NCI-H446 treated with DMSO at 0.1 percent for 48 hours (cell line): ENCODE measurements around the gene FAF2.
A peak's percentile ranks its signal among the peaks of the same experiment; 100 is the strongest.

Source experiments
- DNase-seq: peaks from one replicate; lab custom pipeline; 2025; lab: John Stamatoyannopoulos, UW

Gene FAF2

GRCh38 chr5:176530983-176531901 lies 83.1 kb downstream of the FAF2 start:
- no peak for DNase-seq

- DNase-seq: no peak
Observed at GRCh38 chr5:176531902-176532493, 83.8 kb downstream of the FAF2 start.

DNA sequence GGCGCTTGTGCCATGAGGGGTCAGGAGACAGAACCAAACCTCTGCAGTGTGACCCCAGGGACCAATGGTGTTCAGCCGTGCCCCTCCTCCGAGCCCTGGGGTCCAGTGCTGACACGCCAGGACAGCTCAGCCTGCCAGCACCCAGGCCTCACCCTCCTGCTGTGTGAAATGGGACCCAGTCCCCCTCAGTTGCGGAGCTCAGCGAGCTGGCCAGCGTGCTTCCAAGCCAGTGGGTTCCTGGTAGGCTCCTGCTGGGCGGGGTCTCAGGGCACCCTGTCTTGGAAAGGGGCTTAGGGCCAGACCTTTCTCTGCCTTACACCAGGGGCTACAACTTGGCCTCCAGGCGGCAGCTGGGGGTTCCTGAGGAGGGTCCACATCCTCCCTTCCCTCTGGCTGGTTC lies 84.6 kb downstream of the FAF2 start:
- no peak for DNase-seq

DNA sequence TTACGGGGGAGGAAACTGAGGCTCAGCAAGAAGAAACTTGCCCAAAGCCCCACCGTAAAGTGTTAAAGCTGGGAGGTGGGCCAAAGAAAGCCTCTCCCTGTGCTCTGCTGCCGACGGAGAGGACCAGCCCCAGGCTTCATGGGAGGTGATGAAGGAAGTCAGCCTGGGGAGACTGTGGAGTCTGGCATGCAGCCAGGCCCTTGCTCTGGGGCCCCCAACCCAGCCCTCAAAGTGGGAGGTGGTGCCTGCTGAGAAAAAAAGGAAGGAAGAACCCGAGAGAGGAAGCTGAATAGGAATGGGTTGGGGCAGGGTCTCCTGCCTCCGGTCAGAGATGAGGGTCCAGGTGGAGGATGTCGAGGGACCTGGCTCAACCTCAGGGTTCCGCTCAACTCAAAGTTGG lies 85.2 kb downstream of the FAF2 start:
- DNase-seq: no peak

GRCh38 chr5:176533894-176534611 lies 85.9 kb downstream of the FAF2 start:
- DNase-seq: peak; percentile 29

DNA sequence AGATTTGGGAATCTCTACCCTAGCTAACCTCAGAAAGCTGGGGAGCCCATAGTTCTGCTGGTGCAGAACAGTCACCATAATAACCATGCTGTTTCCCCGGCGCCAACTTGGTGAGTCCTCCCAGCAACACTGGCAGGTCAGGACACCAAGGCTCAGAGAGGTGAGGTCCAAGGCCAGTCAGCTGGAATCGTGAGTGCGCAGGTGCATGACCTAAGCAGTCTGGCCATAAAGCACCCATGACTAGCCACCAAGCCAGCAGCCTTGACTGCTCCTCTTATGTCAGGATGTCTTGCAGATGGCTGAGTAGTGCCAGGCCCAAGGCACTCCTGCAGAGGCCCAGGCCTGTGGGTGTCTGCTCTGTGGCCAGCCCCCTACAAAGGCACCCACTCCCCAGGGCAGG lies 86.5 kb downstream of the FAF2 start:
- DNase-seq: no peak

GRCh38 chr5:176535101-176535663 lies 87.0 kb downstream of the FAF2 start:
- DNase-seq: no peak

- no peak for DNase-seq
Observed at GRCh38 chr5:176535664-176536131, 87.5 kb downstream of the FAF2 start.

GRCh38 chr5:176536132-176536901 lies 88.1 kb downstream of the FAF2 start:
- peak; percentile 48 for DNase-seq

GRCh38 chr5:176536902-176537553 lies 88.8 kb downstream of the FAF2 start, which contains the start of gene RNF44:
Gene RNF44 (minus strand): TSS chr5:176537402. CDS start chr5:176532472, 4,930 bp downstream.
- DNase-seq: peak; percentile 94

DNA sequence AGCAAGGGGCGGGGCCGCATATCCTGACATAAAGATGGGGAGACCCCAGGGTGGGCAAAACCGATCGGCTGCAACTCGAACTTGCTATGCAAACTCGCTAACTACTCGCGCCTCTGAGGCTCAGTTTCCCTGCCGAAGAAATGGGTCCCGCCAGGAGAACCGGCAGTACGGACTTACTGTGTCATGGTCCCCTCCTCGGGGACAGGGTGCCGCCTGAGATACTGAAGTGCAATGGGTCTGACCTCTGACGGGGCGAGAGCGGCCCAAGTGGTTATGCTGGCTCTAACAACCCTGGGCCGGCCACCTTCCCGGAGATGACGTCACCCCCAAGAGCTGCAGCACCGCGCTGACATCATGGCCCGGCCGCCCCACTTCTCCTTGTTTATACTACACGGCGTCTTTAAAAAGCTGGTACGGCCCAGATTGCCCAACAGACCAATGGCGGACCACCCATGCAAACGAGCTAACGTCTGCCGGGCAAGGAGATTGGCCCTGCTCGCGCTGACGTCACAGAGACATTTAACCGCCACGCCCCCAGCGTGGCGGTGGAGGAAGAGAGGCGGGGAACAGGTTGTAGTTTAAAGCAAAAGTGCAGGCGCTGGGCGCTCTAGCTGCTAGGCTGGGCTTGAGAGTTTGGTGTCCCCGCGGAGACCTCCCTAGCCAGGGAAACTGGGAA lies 89.5 kb downstream of the FAF2 start:
- peak; percentile 98 for DNase-seq

GRCh38 chr5:176538230-176538988 lies 90.2 kb downstream of the FAF2 start:
- no peak for DNase-seq

GRCh38 chr5:176538989-176539384 lies 90.8 kb downstream of the FAF2 start:
- no peak for DNase-seq

DNA sequence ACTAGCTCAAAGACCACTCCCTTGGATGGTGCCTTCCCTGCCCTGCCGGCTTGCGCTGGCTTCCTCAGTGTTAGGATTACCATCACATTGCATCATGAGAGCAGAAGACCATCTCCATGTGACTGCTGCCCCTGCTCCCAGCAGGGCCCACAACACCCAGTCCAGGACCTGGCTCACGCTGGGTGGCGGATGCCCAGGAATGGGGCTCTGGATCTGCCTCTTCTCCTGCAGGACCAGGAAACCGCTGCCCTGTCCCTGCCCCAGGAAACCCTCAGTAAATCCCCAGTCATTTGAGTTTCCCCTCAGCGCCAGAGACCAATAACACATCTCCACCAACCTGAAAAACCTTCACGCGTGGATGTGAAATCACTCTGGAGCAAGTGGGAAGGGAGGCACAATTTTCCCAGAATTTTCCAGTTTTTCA lies 92.3 kb downstream of the FAF2 start:
- no peak for DNase-seq

DNA sequence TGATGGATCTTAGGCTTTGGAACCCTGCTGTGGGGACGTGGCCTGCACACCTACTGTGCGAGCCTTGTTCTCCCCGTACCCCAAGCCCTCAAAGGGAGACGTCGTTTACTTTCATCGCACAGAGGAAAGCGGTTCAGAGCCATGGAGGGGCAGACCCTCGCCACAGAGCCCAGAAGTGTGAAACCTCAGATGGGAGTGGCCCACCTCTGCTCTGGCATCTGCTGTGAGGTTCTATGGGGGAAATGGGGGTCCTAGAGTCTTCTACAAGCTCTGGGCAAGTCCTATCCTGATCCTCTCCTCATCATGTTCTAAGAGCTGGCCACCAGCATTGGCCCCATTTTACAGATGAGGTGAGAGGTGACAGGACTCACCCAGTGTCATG lies 92.8 kb downstream of the FAF2 start:
- no peak for DNase-seq

GRCh38 chr5:176541338-176542134 lies 93.4 kb downstream of the FAF2 start:
- DNase-seq: no peak

GRCh38 chr5:176542135-176542595 lies 94.0 kb downstream of the FAF2 start:
- DNase-seq: no peak

GRCh38 chr5:176542596-176543427 lies 94.6 kb downstream of the FAF2 start:
- DNase-seq: no peak
